H9 (cell line): ENCODE measurements around the gene PIP4K2B. TPM values are rescaled to one million over a fixed set of nuclear protein-coding genes. Genes with fewer than 3 reads are reported as not detected.

Source experiments
- DNase-seq: peaks from one replicate; pipeline ENCODE4 v3.0.0-alpha.2; 2017
- H2AFZ ChIP-seq: one replicate; pipeline ENCODE4 v1.6.1; 2013; ENCODE audit warnings: mild to moderate bottlenecking, low read length, control low read depth, moderate library complexity
- H2AK5ac ChIP-seq: 2 replicates; pipeline ENCODE4 v1.6.1; 2013; ENCODE audit warnings: low read length, control low read depth, mixed read lengths; ENCODE audit not compliant: insufficient read length
- H2BK120ac ChIP-seq: one replicate; pipeline ENCODE4 v1.6.1; 2013; ENCODE audit warnings: low read depth, mild to moderate bottlenecking, low read length, control low read depth, inconsistent platforms; ENCODE audit not compliant: poor library complexity, severe bottlenecking
- H2BK12ac ChIP-seq: 2 replicates; pipeline ENCODE4 v1.6.1; 2013; ENCODE audit warnings: low read length, control low read depth, mixed read lengths, low read depth; ENCODE audit not compliant: insufficient read length
- H2BK15ac ChIP-seq: 2 replicates; pipeline ENCODE4 v1.6.1; 2013; ENCODE audit warnings: low read depth, low read length, control low read depth
- H2BK20ac ChIP-seq: one replicate; pipeline ENCODE4 v1.6.1; 2013; ENCODE audit warnings: low read depth, mild to moderate bottlenecking, low read length, control low read depth, inconsistent platforms; ENCODE audit not compliant: poor library complexity, severe bottlenecking
- H2BK5ac ChIP-seq: 2 replicates; pipeline ENCODE4 v1.6.1; 2013; ENCODE audit warnings: low read length, control low read depth, mixed read lengths; ENCODE audit not compliant: insufficient read length
- H3K14ac ChIP-seq: 2 replicates; pipeline ENCODE4 v1.6.1; 2013; ENCODE audit warnings: low read length, control low read depth; ENCODE audit not compliant: insufficient read depth
- H3K18ac ChIP-seq: 2 replicates; pipeline ENCODE4 v1.6.1; 2013; ENCODE audit warnings: low read depth, mild to moderate bottlenecking, mixed read lengths, low read length, control low read depth; ENCODE audit not compliant: insufficient read length
- H3K23ac ChIP-seq: 2 replicates; pipeline ENCODE4 v1.6.1; 2013; ENCODE audit warnings: low read length, control low read depth, mixed read lengths, low read depth; ENCODE audit not compliant: insufficient read length
- H3K23me2 ChIP-seq: 2 replicates; pipeline ENCODE4 v1.6.1; 2013; ENCODE audit warnings: low read depth, mild to moderate bottlenecking, mixed read lengths, low read length, control low read depth; ENCODE audit not compliant: insufficient read length, poor library complexity, severe bottlenecking
- H3K27ac ChIP-seq: 2 replicates; pipeline ENCODE4 v1.5.1; 2013; ENCODE audit warnings: low read length, control low read depth, mixed read lengths, low read depth; ENCODE audit not compliant: insufficient read length
- H3K27me3 ChIP-seq: 2 replicates; pipeline ENCODE4 v1.6.1; 2013; ENCODE audit warnings: low read length, control low read depth, inconsistent platforms; ENCODE audit not compliant: insufficient read depth
- H3K4ac ChIP-seq: 2 replicates; pipeline ENCODE4 v1.6.1; 2013; ENCODE audit warnings: low read depth, mild to moderate bottlenecking, control low read depth, inconsistent platforms, low read length, moderate library complexity
- H3K4me1 ChIP-seq: 2 replicates; pipeline ENCODE4 v1.6.1; 2013; ENCODE audit warnings: low read length, control low read depth, inconsistent platforms; ENCODE audit not compliant: insufficient read depth
- H3K4me2 ChIP-seq: 2 replicates; pipeline ENCODE4 v1.6.1; 2013; ENCODE audit warnings: low read length, control low read depth, mixed read lengths; ENCODE audit not compliant: insufficient read length, insufficient read depth
- H3K56ac ChIP-seq: 2 replicates; pipeline ENCODE4 v1.6.1; 2013; ENCODE audit warnings: low read depth, mild to moderate bottlenecking, mixed read lengths, low read length, control low read depth; ENCODE audit not compliant: insufficient read length
- H3K79me1 ChIP-seq: 2 replicates; pipeline ENCODE4 v1.6.1; 2013; ENCODE audit warnings: low read depth, mild to moderate bottlenecking, moderate library complexity, low read length, control low read depth, inconsistent platforms; ENCODE audit not compliant: insufficient read depth, poor library complexity, severe bottlenecking
- H3K79me2 ChIP-seq: 2 replicates; pipeline ENCODE4 v1.6.1; 2013; ENCODE audit warnings: low read length, control low read depth, inconsistent platforms; ENCODE audit not compliant: insufficient read depth
- H3K9ac ChIP-seq: 2 replicates; pipeline ENCODE4 v1.6.1; 2013; ENCODE audit warnings: low read length, control low read depth, mixed read lengths; ENCODE audit not compliant: insufficient read length; ENCODE audit errors: extremely low read depth
- H3K9me3 ChIP-seq: one replicate; pipeline ENCODE4 v1.6.1; 2013; ENCODE audit warnings: low read depth, low read length, inconsistent platforms; ENCODE audit not compliant: control insufficient read depth
- H3T11ph ChIP-seq: one replicate; pipeline ENCODE4 v1.6.1; 2013; ENCODE audit warnings: mild to moderate bottlenecking, low read length, control low read depth, inconsistent platforms
- H4K20me1 ChIP-seq: one replicate; pipeline ENCODE4 v1.6.1; 2013; ENCODE audit not compliant: control insufficient read depth, insufficient read length, insufficient read depth
- H4K5ac ChIP-seq: 2 replicates; pipeline ENCODE4 v1.6.1; 2013; ENCODE audit warnings: low read depth, mild to moderate bottlenecking, mixed read lengths, low read length, control low read depth; ENCODE audit not compliant: insufficient read length
- H4K8ac ChIP-seq: replicated peaks from 2 replicates; pipeline ENCODE4 v1.6.1; 2013; ENCODE audit warnings: low read length, control low read depth, mixed read lengths, low read depth; ENCODE audit not compliant: insufficient read length
- H4K91ac ChIP-seq: 2 replicates; pipeline ENCODE4 v1.6.1; 2013; ENCODE audit warnings: low read depth, mild to moderate bottlenecking, moderate library complexity, mixed read lengths, low read length, control low read depth; ENCODE audit not compliant: insufficient read length
- H3K27ac Mint-ChIP-seq, 3 experiments: 2 replicates in 2 of 3; 3 replicates in 1 of 3; pipeline ENCODE4 v1.8.0; 2020 to 2021; ENCODE audit warnings: mixed read lengths in 3 of 3, mild to moderate bottlenecking in 1 of 3, moderate library complexity in 1 of 3
- H3K27me3 Mint-ChIP-seq: 2 replicates; pipeline ENCODE4 v1.8.0; 2021; ENCODE audit warnings: low read depth, mild to moderate bottlenecking, moderate library complexity, mixed read lengths
- H3K36me3 Mint-ChIP-seq, 3 experiments: 2 replicates in 2 of 3; 3 replicates in 1 of 3; pipeline ENCODE4 v1.8.0; 2020 to 2021; ENCODE audit warnings: low read depth in 3 of 3, mixed read lengths in 3 of 3; ENCODE audit not compliant: insufficient read depth in 1 of 3
- H3K4me1 Mint-ChIP-seq, 2 experiments: 2 replicates each; pipeline ENCODE4 v1.8.0; 2020; ENCODE audit warnings: mixed read lengths in 2 of 2
- H3K4me3 Mint-ChIP-seq, 2 experiments: 2 replicates in 1 of 2; 3 replicates in 1 of 2; pipeline ENCODE4 v1.8.0; 2020 to 2021; ENCODE audit warnings: mild to moderate bottlenecking in 2 of 2, mixed read lengths in 2 of 2, moderate library complexity in 1 of 2
- H3K9me3 Mint-ChIP-seq, 2 experiments: 2 replicates in 1 of 2; 3 replicates in 1 of 2; pipeline ENCODE4 v1.8.0; 2020; ENCODE audit warnings: mild to moderate bottlenecking in 2 of 2, mixed read lengths in 2 of 2, moderate library complexity in 1 of 2
- CTCF ChIP-seq: fragments of 200-600 bp; sonication (generic); conservative IDR thresholded peaks from 3 replicates; pipeline ENCODE4 v1.8.0; 2021; ENCODE audit warnings: antibody characterized with exemption, mild to moderate bottlenecking
- WGBS: extraction: QIAGEN DNeasy Blood & Tissue Kit; methylation state at CpG from one replicate; pipeline ENCODE4 v1.1.7; 2013; ENCODE audit warnings: missing lambda C conversion rate, low lambda C conversion rate, mixed read lengths; ENCODE audit not compliant: insufficient read length; ENCODE audit errors: extremely low coverage; 5-methylcytosine and 5-hydroxymethylcytosine counted together
- total RNA-seq: library from RNA; stranded (reverse); gene quantifications from 2 replicates; pipeline ENCODE4 v1.2.1, GENCODE V29; 2021

PIP4K2B gene
- total RNA-seq, 1 experiment from 2014 or later: 61.9 TPM

- Histone ChIP-seq H4K5ac (no peak overlapping the region), H2AK5ac (no peak overlapping the region), H3K27ac (no peak overlapping the region), H4K20me1 (no peaks in the 10 kb centered on the region), H3K14ac (no peak overlapping the region), H3K23ac (no peak overlapping the region), H4K91ac (no peak overlapping the region), H3K23me2 (no peaks in the 10 kb centered on the region), H3K4ac (no peak overlapping the region), H2BK20ac (no peak overlapping the region), H3T11ph (no peak overlapping the region), H3K9me3 (no peaks in the 10 kb centered on the region), H3K79me1 (no peaks in the 10 kb centered on the region), H2AFZ (no peak overlapping the region), H4K8ac (no peak overlapping the region), H2BK120ac (no peak overlapping the region), H2BK5ac (no peak overlapping the region), H2BK15ac (no peak overlapping the region), H3K27me3 (no peaks in the 10 kb centered on the region), H3K79me2 (no peaks in the 10 kb centered on the region), H3K56ac (no peak overlapping the region), H3K4me2 (no peak overlapping the region), H2BK12ac (no peak overlapping the region), H3K9ac (no peak overlapping the region), H3K18ac (no peak overlapping the region), H3K4me1 (no peaks in the 10 kb centered on the region)
- Mint-ChIP-seq H3K27ac (no peak overlapping the region), H3K9me3 (no peaks in the 10 kb centered on the region), H3K4me1 (no peaks in the 10 kb centered on the region), H3K36me3 (peaks cover 23 to 87% (median 68%) of the 10 kb centered on the region in 3 experiments), H3K4me3 (no peak overlapping the region), H3K27me3 (no peaks in the 10 kb centered on the region; the same call in 1 of the 2 replicates)
- no CpG with 5 or more reads among the region's 3 CpGs for WGBS
- DNase-seq: no peak
- TF ChIP-seq CTCF: no peak
Measured at GRCh38 chr17:38762231-38762630, 37.1 kb downstream of the PIP4K2B start.
